ENCODE measurements around the gene CCNQ. TPM values are rescaled to one million over a fixed set of nuclear protein-coding genes. Genes with fewer than 3 reads are reported as not detected.

Gene CCNQ
- total RNA-seq, 3 donors from 2014 or later: 13.1 to 19.9 (median 16.0) TPM

DNA sequence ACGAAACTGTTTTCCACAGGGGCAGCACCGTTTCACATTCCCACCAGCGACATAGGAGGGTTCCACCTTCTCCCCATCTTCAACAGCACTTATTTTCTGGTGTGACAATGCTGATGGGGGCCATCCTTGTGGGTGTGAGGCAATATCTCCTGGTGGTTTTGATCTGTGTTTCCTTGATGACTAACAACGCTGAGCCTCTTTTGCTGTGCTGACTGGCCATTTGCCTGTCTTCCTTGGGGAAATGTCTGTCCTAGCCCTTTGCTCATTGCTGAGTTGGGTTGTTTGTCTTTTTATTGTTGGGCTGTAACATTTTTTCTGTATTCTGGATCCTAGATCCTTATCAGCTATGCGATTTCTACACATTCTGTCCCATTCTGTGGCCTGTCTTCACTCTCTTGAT is 47.8 kb downstream of the CCNQ start:
- H3K4me1 ChIP-seq (ENCODE audit: low read depth): no peaks in the 10 kb centered on the region
- intact Hi-C loops (cut with DNase I, micrococcal nuclease): loop anchor here in 1 of 2 donors (10.0 kb wide), 1 partner anchor 114 kb away; no protein-coding TSS in a partner anchor
- no peak overlapping the region for H3K4me3 ChIP-seq
- TF ChIP-seq, protein P1, sequence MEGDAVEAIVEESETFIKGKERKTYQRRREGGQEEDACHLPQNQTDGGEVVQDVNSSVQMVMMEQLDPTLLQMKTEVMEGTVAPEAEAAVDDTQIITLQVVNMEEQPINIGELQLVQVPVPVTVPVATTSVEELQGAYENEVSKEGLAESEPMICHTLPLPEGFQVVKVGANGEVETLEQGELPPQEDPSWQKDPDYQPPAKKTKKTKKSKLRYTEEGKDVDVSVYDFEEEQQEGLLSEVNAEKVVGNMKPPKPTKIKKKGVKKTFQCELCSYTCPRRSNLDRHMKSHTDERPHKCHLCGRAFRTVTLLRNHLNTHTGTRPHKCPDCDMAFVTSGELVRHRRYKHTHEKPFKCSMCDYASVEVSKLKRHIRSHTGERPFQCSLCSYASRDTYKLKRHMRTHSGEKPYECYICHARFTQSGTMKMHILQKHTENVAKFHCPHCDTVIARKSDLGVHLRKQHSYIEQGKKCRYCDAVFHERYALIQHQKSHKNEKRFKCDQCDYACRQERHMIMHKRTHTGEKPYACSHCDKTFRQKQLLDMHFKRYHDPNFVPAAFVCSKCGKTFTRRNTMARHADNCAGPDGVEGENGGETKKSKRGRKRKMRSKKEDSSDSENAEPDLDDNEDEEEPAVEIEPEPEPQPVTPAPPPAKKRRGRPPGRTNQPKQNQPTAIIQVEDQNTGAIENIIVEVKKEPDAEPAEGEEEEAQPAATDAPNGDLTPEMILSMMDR (IDR thresholded peaks at IDR 0.05): no peak
- H3K9me3 ChIP-seq: no peaks in the 10 kb centered on the region
- ATAC-seq (no peak), DNase-seq (no peak)
- no peaks in the 10 kb centered on the region for H3K36me3 ChIP-seq (ENCODE audit: low read depth)

DNA sequence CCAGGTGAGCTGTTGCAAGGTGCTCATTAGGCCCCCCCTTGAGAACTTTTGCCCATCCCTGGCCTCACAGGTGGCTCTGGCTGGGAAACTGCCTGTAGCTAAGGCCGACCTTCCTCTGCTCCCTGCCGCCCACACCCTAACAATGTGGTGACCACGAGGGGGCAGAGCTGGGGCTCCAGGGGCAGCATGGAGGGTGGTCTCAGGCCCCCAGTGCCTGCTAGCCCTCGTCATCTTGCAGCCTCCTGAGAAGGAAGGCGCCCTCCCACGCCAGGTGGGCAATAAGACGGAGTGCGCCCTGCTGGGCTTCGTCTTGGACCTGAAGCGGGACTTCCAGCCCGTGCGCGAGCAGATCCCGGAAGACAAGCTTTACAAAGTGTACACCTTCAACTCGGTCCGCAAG is 49.1 kb downstream of the CCNQ start:
- no peaks in the 10 kb centered on the region for H3K36me3 ChIP-seq (ENCODE audit: low read depth)
- intact Hi-C loops (cut with DNase I, micrococcal nuclease): loop anchor here in 1 of 2 donors (10.0 kb wide), 1 partner anchor 115 kb away; no protein-coding TSS in a partner anchor
- no peak overlapping the region for H3K4me3 ChIP-seq
- no peaks in the 10 kb centered on the region for H3K4me1 ChIP-seq (ENCODE audit: low read depth)
- H3K9me3 ChIP-seq: no peaks in the 10 kb centered on the region
- ATAC-seq: no peak
- DNase-seq: no peak
- TF ChIP-seq, protein P1 (IDR thresholded peaks at IDR 0.05): no peak

DNA sequence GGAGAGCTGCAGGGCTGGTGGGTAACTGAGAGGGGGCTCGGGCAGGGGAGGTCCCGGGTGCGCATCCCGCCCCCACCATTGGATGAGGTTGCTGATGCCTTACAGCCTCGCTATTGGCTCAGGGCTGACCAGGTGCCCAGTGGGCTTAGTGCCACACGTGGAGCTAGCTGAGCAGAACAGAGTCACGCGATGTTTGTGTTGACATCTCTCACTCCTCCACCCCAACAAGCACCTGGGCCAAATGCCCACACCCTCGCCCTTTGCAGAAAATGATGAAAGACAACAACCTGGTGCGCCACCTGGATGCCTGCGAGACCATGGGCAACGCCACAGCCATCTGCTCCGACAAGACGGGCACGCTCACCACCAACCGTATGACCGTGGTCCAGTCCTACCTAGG is 49.7 kb downstream of the CCNQ start:
- TF ChIP-seq, protein P1 (IDR thresholded peaks at IDR 0.05): no peak
- Histone ChIP-seq H3K9me3 (no peaks in the 10 kb centered on the region), H3K4me1 (ENCODE audit: low read depth) (no peaks in the 10 kb centered on the region), H3K4me3 (no peak overlapping the region), H3K36me3 (ENCODE audit: low read depth) (no peaks in the 10 kb centered on the region)
- ATAC-seq: no peak
- DNase-seq: no peak
- intact Hi-C loops (cut with DNase I, micrococcal nuclease): no loop called here

DNA sequence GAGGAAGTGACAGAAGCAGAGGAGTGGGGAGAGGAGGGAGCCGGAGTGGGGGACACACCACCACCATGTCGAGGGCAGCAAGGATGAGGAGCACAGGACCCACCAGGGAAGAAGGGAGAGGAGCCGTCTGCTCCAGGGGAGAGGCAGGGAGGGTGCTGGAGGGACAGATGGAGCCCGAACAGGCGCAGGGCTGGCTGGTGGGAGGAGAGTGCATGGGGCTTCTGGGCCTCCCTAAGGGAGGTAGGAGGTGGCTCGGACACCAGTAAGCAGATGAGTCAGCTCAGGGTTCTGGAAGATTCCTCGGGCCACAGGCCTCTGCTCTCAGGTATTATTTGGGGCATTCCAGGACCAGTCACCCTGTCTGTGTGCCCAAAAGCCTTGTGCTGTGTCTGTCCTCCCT is 51.7 kb downstream of the CCNQ start:
- Histone ChIP-seq H3K9me3 (no peaks in the 10 kb centered on the region), H3K4me1 (ENCODE audit: low read depth) (no peaks in the 10 kb centered on the region), H3K36me3 (ENCODE audit: low read depth) (no peaks in the 10 kb centered on the region), H3K4me3 (no peak overlapping the region)
- TF ChIP-seq, protein P1 (IDR thresholded peaks at IDR 0.05): no peak
- no peak for DNase-seq
- no peak for ATAC-seq
- intact Hi-C loops (cut with DNase I, micrococcal nuclease): no loop called here

DNA sequence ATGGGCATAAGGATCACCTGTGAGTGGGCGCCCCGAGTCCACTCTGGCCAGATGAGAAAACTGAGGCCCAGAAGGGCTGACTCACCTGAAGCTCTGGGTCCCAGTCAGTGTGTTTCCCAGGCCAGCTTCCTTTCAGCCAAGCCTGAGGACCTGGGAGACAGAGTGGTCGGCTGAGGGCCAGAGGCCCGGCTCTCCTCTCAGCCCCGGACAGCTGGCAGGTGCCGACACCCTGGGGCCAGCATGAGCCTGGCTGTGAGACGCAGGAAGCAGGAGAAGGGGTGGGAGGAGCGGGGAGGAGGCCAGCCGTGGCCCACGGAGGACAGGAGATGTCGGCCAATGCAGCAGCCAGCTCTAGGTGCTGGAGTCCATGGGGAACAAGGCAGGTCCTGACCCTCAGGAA is 52.6 kb downstream of the CCNQ start:
- TF ChIP-seq, protein P1 (IDR thresholded peaks at IDR 0.05): no peak
- intact Hi-C loops (cut with DNase I, micrococcal nuclease): no loop called here
- H3K4me3 ChIP-seq: no peak overlapping the region
- H3K36me3 ChIP-seq (ENCODE audit: low read depth): no peaks in the 10 kb centered on the region
- no peaks in the 10 kb centered on the region for H3K4me1 ChIP-seq (ENCODE audit: low read depth)
- no peak for DNase-seq
- no peak for ATAC-seq
- no peaks in the 10 kb centered on the region for H3K9me3 ChIP-seq

DNA sequence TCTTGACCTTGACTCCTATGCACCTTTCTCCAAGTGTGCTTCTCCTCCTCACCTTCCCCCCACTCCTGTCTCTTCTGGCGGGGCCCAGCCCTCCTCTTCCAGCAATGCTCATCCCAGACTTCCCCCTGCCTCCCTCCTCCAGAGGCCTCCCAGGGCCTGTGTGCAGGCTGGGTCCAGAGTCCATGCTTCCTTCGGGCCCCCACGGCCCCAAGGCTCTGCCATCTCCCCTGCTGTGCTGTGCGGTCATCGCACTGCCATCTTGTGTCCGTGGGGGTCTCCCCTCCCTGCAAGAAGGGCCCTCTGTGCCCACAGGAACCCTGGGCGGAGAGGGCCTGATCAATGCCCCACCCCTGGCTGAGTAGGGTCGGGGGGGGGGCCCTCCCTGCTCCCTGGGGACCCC is 54.2 kb downstream of the CCNQ start:
- Histone ChIP-seq H3K36me3 (ENCODE audit: low read depth) (no peaks in the 10 kb centered on the region), H3K4me1 (ENCODE audit: low read depth) (no peaks in the 10 kb centered on the region), H3K9me3 (no peaks in the 10 kb centered on the region), H3K4me3 (no peak overlapping the region)
- DNase-seq: no peak
- TF ChIP-seq, protein P1 (IDR thresholded peaks at IDR 0.05): no peak
- no peak for ATAC-seq
- intact Hi-C loops (cut with DNase I, micrococcal nuclease): no loop called here

All from mucosa of descending colon (tissue), 3 donors.